Vagina (tissue), 2 donors: ENCODE measurements around the gene KLHL20.

Experiments
- POLR2A ChIP-seq, 2 donors: fragments of 450-650 bp; IDR thresholded peaks; one replicate each; pipeline ENCODE4 v1.6.1; 2017; ENCODE audit warnings: antibody characterized with exemption in 2 of 2, mild to moderate bottlenecking in 2 of 2, moderate library complexity in 2 of 2
- POLR2AphosphoS5 ChIP-seq, 2 donors: sonication (generic); formaldehyde crosslinking; IDR thresholded peaks; one replicate each; pipeline ENCODE4 v1.9.0; 2017; ENCODE audit warnings: antibody characterized with exemption in 2 of 2, mild to moderate bottlenecking in 2 of 2, low read depth in 1 of 2; ENCODE audit not compliant: insufficient read depth in 1 of 2
- TF ChIP-seq, protein P1 (sequence below), 3 experiments: fragments of 450-650 bp in 2 of 3; fragments of 200-600 bp in 1 of 3; sonication (generic) in 1 of 3; IDR thresholded peaks; one replicate each; pipeline ENCODE4 v1.5.1; 2017 to 2019; ENCODE audit warnings: antibody characterized with exemption in 3 of 3, mild to moderate bottlenecking in 2 of 3, moderate library complexity in 2 of 3

- TF ChIP-seq, protein P1, sequence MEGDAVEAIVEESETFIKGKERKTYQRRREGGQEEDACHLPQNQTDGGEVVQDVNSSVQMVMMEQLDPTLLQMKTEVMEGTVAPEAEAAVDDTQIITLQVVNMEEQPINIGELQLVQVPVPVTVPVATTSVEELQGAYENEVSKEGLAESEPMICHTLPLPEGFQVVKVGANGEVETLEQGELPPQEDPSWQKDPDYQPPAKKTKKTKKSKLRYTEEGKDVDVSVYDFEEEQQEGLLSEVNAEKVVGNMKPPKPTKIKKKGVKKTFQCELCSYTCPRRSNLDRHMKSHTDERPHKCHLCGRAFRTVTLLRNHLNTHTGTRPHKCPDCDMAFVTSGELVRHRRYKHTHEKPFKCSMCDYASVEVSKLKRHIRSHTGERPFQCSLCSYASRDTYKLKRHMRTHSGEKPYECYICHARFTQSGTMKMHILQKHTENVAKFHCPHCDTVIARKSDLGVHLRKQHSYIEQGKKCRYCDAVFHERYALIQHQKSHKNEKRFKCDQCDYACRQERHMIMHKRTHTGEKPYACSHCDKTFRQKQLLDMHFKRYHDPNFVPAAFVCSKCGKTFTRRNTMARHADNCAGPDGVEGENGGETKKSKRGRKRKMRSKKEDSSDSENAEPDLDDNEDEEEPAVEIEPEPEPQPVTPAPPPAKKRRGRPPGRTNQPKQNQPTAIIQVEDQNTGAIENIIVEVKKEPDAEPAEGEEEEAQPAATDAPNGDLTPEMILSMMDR (IDR thresholded peaks at IDR 0.05): no peak
- TF ChIP-seq POLR2A (IDR thresholded peaks at IDR 0.05) (no peak), POLR2AphosphoS5 (IDR thresholded peaks at IDR 0.05; ENCODE audit: insufficient read depth in 1 of 2, low read depth in 1 of 2) (no peak)
These were observed 48.1 kb upstream of the KLHL20 start for GRCh38 chr1:173666646-173667045.
